HepG2 (cell line): ENCODE data around the gene RASD1. TPM values are rescaled to one million over a fixed set of nuclear protein-coding genes. Genes with fewer than 3 reads are reported as not detected.

Experiments
- CENPX ChIP-seq: sonication (generic); formaldehyde crosslinking; IDR thresholded peaks from 2 replicates; pipeline ENCODE4 v1.9.0; 2021; ENCODE audit warnings: mild to moderate bottlenecking, missing genetic modification reagents, moderate library complexity
- ELF3 ChIP-seq: IDR thresholded peaks from 2 replicates; pipeline ENCODE4 v1.6.1; 2016; ENCODE audit warnings: missing genetic modification reagents, missing compliant biosample characterization
- EP300 ChIP-seq, 3 experiments: sonication (generic) in 1 of 3; formaldehyde crosslinking in 1 of 3; IDR thresholded peaks; 2 replicates each; pipeline versions ENCODE4 v1.5.1 to v1.6.1; 2011 to 2020; ENCODE audit warnings: low read depth in 2 of 3, low read length in 2 of 3, borderline replicate concordance in 1 of 3, improper control_type of control experiment in 1 of 3, mild to moderate bottlenecking in 1 of 3, missing genetic modification reagents in 1 of 3, moderate library complexity in 1 of 3
- MBD4 ChIP-seq: IDR thresholded peaks from 2 replicates; pipeline ENCODE4 v1.6.1; 2012; ENCODE audit warnings: low read length, inconsistent platforms, borderline replicate concordance
- MYC ChIP-seq: sonication (generic); formaldehyde crosslinking; IDR thresholded peaks from 2 replicates; pipeline ENCODE4 v1.9.0; 2021; ENCODE audit warnings: missing genetic modification reagents, borderline replicate concordance
- SKI ChIP-seq: fragments of 450-650 bp; IDR thresholded peaks from one replicate; pipeline ENCODE4 v1.6.1; 2018; ENCODE audit warnings: mild to moderate bottlenecking; ENCODE audit not compliant: partially characterized antibody
- ZBED4 ChIP-seq: sonication (generic); formaldehyde crosslinking; IDR thresholded peaks from 2 replicates; pipeline ENCODE4 v1.4.0; 2020; ENCODE audit warnings: missing genetic modification reagents, borderline replicate concordance
- ZKSCAN8 ChIP-seq: IDR thresholded peaks from 2 replicates; pipeline ENCODE4 v1.6.1; 2016; ENCODE audit warnings: borderline replicate concordance, missing genetic modification reagents, missing compliant biosample characterization
- ZNF180 ChIP-seq: sonication (generic); formaldehyde crosslinking; IDR thresholded peaks from 2 replicates; pipeline ENCODE4 v1.4.0; 2020; ENCODE audit warnings: low read depth, missing genetic modification reagents, borderline replicate concordance
- ZNF749 ChIP-seq: sonication (generic); formaldehyde crosslinking; IDR thresholded peaks from 2 replicates; pipeline ENCODE4 v1.8.0; 2022; ENCODE audit warnings: mild to moderate bottlenecking, missing genetic modification reagents, moderate library complexity, borderline replicate concordance
- ZNF800 ChIP-seq: sonication (generic); formaldehyde crosslinking; IDR thresholded peaks from 2 replicates; pipeline ENCODE4 v1.4.0; 2020; ENCODE audit warnings: missing genetic modification reagents
- polyA plus RNA-seq, 8 experiments: library from polyadenylated mRNA; depleted of rRNA in 3 of 8; stranded (reverse) in 7 of 8; unstranded in 1 of 8; fragments of >200 nt; fragmentation: Illumina TruSeq in 4 of 8; extraction: Trizol in 4 of 8; gene quantifications; 2 replicates each; pipeline versions ENCODE4 v1.2.1 to v1.2.3, GENCODE V29; 2011 to 2016; ENCODE audit warnings: low read depth in 4 of 8, missing spikeins in 1 of 8, mixed read lengths in 1 of 8; ENCODE audit not compliant: insufficient read depth in 1 of 8
- total RNA-seq, 5 experiments: library from RNA; depleted of rRNA; stranded (reverse); fragments of >200 nt; fragmentation: Illumina TruSeq; extraction: Trizol; gene quantifications; 2 replicates each; pipeline ENCODE4 v1.2.3, GENCODE V29; 2016; ENCODE audit warnings: low read depth in 1 of 5
- TF ChIP-seq, protein P1 (sequence below): sonication (generic); formaldehyde crosslinking; IDR thresholded peaks from 2 replicates; pipeline ENCODE4 v1.5.1; 2020; ENCODE audit warnings: mild to moderate bottlenecking, moderate library complexity, missing genetic modification reagents
- TF ChIP-seq, protein P2 (sequence below): sonication (generic); formaldehyde crosslinking; IDR thresholded peaks from 2 replicates; pipeline ENCODE4 v1.8.0; 2022; ENCODE audit warnings: missing genetic modification reagents, mild to moderate bottlenecking, borderline replicate concordance
- TF ChIP-seq, protein P3 (sequence below): sonication (generic); formaldehyde crosslinking; IDR thresholded peaks from 2 replicates; pipeline ENCODE4 v1.8.1; 2023; ENCODE audit warnings: mild to moderate bottlenecking, moderate library complexity, missing genetic modification reagents

Gene RASD1
- total and polyA plus RNA-seq, 2 of the 13 experiments (the other 11 are each of a cell fraction or from before 2014, with no cell fraction given), result 1.6 to 4.2 TPM

DNA sequence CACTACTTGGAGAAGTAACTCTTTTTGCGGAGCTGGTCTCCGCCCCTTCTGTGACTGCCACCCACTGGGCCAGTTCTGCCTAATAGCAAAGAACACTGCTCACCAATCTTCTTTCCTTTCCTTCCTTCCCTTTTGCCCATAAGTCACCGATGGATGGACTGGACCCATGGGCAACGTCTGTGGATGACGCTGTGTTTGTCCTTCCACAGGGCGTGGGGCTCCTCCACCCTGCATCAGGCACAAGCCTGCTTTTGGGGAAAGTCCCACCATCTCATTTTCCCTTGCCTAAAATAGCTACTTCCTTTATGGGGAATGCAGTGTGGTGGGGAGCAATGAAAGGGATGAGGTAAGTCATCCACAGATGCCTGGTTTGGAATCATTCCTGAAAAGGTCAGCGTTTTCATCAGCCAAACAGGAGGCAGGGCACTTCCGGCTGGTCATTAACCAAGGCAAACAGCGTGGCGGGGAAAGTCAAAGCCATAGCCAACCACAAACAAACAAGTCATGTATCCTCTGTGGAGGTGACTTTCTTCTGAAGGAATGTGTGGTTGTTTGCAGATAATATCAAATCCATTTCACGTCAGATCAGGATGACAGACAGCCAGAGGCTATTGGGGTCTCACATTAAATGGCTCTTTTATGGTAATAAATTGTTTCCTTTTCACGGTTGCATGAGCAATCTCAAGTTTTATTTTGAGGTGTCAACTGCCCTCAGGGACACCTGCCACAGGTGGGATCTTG lies 50.1 kb downstream of the RASD1 start (continued):
- TF ChIP-seq ZBED4, result peak; percentile 39; the same call in 1 of the 2 replicates
- peak; percentile 98 for TF ChIP-seq SKI
- TF ChIP-seq MYC (CRISPR knock-in tag), result peak; percentile 75
- peak; percentile 46; the same call in 1 of the 2 replicates for TF ChIP-seq ZNF749 (CRISPR knock-in tag)
- peak; percentile 75 to 98; a peak in 3 of 4 replicates for TF ChIP-seq EP300 (IDR thresholded peaks at IDR 0.05; ENCODE audit: low read depth in 2 of 2, low read length in 2 of 2)
- peak; percentile 99 for TF ChIP-seq EP300 (CRISPR knock-in tag; IDR thresholded peaks at IDR 0.05; ENCODE audit: borderline replicate concordance)
- TF ChIP-seq, protein P1, sequence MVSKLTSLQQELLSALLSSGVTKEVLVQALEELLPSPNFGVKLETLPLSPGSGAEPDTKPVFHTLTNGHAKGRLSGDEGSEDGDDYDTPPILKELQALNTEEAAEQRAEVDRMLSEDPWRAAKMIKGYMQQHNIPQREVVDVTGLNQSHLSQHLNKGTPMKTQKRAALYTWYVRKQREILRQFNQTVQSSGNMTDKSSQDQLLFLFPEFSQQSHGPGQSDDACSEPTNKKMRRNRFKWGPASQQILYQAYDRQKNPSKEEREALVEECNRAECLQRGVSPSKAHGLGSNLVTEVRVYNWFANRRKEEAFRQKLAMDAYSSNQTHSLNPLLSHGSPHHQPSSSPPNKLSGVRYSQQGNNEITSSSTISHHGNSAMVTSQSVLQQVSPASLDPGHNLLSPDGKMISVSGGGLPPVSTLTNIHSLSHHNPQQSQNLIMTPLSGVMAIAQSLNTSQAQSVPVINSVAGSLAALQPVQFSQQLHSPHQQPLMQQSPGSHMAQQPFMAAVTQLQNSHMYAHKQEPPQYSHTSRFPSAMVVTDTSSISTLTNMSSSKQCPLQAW (CRISPR knock-in tag), result peak; percentile 80
- TF ChIP-seq ZNF180 (CRISPR knock-in tag), result peak; percentile 40; the same call in 1 of the 2 replicates
- TF ChIP-seq, protein P2, sequence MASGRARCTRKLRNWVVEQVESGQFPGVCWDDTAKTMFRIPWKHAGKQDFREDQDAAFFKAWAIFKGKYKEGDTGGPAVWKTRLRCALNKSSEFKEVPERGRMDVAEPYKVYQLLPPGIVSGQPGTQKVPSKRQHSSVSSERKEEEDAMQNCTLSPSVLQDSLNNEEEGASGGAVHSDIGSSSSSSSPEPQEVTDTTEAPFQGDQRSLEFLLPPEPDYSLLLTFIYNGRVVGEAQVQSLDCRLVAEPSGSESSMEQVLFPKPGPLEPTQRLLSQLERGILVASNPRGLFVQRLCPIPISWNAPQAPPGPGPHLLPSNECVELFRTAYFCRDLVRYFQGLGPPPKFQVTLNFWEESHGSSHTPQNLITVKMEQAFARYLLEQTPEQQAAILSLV (CRISPR knock-in tag), result 0 out of 2 replicates have a peak, but pooled peaks have one; percentile 16
- peak; percentile 66 for TF ChIP-seq ZKSCAN8
- TF ChIP-seq CENPX (CRISPR knock-in tag), result no peak
- TF ChIP-seq, protein P3, sequence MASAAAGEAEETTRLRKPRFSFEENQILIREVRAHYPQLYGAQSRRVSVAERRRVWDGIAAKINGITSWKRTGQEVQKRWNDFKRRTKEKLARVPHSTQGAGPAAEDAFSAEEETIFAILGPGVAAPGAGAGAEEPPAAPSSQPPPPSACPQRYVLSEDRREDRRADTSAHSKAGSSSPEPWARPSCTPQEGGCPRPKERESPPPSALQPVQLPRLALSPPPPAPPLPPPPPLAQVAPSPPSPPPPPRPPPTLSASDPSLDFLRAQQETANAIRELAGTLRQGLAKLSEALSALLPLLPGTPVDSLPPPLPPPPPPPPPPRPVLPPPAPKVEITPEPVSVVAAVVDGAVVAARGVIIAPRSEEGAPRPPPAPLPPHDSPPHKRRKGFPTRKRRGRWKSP, result peak; percentile 68; the same call in 1 of the 2 replicates
- TF ChIP-seq MBD4, result peak; percentile 86; the same call in 1 of the 2 replicates
- TF ChIP-seq ELF3, result peak; percentile 98
- TF ChIP-seq ZNF800 (CRISPR knock-in tag), result peak; percentile 78; the same call in 1 of the 2 replicates
